DND-41 (cell line): ENCODE results near the gene PON3.

ENCODE experiments used
- ATAC-seq: fragments of 200-7000 bp; cut with Tn5 transposase; 3 replicates; pipeline ENCODE4 v1.9.1; 2021; ENCODE audit warnings: low read depth; ENCODE audit not compliant: insufficient read depth
- DNase-seq: peaks from one replicate; pipeline ENCODE4 v3.0.0-alpha.2; 2020
- H2AFZ ChIP-seq: 2 replicates; pipeline ENCODE4 v1.6.0; 2012; ENCODE audit warnings: low read depth, low read length
- H3K27ac ChIP-seq: 2 replicates; pipeline ENCODE4 v1.5.1; 2012; ENCODE audit warnings: low read length, inconsistent platforms
- H3K27me3 ChIP-seq: fragments of 200-600 bp; sonication (generic); 2 replicates; pipeline ENCODE4 v1.6.0; 2012; ENCODE audit warnings: low read length, mild to moderate bottlenecking, inconsistent platforms; ENCODE audit not compliant: insufficient read depth, poor library complexity
- H3K36me3 ChIP-seq: 2 replicates; pipeline ENCODE4 v1.5.1; 2012; ENCODE audit warnings: low read length, inconsistent platforms; ENCODE audit not compliant: insufficient read depth
- H3K4me1 ChIP-seq: 2 replicates; pipeline ENCODE4 v1.5.1; 2012; ENCODE audit warnings: mild to moderate bottlenecking, low read length; ENCODE audit not compliant: insufficient read depth
- H3K4me2 ChIP-seq: 2 replicates; pipeline ENCODE4 v1.6.0; 2012; ENCODE audit warnings: mild to moderate bottlenecking, moderate library complexity, low read length, inconsistent platforms; ENCODE audit not compliant: insufficient read depth
- H3K4me3 ChIP-seq, 2 experiments: fragments of 200-600 bp in 1 of 2; shearing (Covaris generic) in 1 of 2; 2 replicates each; pipeline ENCODE4 v1.5.1; 2012 to 2016; ENCODE audit warnings: inconsistent platforms in 2 of 2, low read length in 2 of 2, mild to moderate bottlenecking in 2 of 2, low read depth in 1 of 2, moderate library complexity in 1 of 2
- H3K79me2 ChIP-seq: 2 replicates; pipeline ENCODE4 v1.6.0; 2012; ENCODE audit warnings: low read length, inconsistent platforms; ENCODE audit not compliant: insufficient read depth
- H3K9ac ChIP-seq: 2 replicates; pipeline ENCODE4 v1.6.0; 2012; ENCODE audit warnings: low read depth, mild to moderate bottlenecking, inconsistent platforms, low read length, moderate library complexity
- H3K9me3 ChIP-seq: 2 replicates; pipeline ENCODE4 v1.5.1; 2012; ENCODE audit warnings: low read length, moderate library complexity, mild to moderate bottlenecking, inconsistent platforms; ENCODE audit not compliant: insufficient read depth, severe bottlenecking
- H4K20me1 ChIP-seq: 2 replicates; pipeline ENCODE4 v1.6.0; 2012; ENCODE audit warnings: low read length; ENCODE audit not compliant: insufficient read depth
- EZH2 ChIP-seq: IDR thresholded peaks from 3 replicates; pipeline ENCODE4 v1.6.1; 2012; ENCODE audit warnings: borderline replicate concordance, low read depth, mild to moderate bottlenecking, moderate library complexity, low read length, inconsistent platforms; ENCODE audit not compliant: severe bottlenecking
- TF ChIP-seq, protein P1 (sequence below): IDR thresholded peaks from 2 replicates; pipeline ENCODE4 v1.5.1; 2012; ENCODE audit warnings: borderline replicate concordance, low read length, moderate library complexity, mild to moderate bottlenecking; ENCODE audit not compliant: poor library complexity, severe bottlenecking; ENCODE audit errors: extremely low read depth

Gene PON3

DNA sequence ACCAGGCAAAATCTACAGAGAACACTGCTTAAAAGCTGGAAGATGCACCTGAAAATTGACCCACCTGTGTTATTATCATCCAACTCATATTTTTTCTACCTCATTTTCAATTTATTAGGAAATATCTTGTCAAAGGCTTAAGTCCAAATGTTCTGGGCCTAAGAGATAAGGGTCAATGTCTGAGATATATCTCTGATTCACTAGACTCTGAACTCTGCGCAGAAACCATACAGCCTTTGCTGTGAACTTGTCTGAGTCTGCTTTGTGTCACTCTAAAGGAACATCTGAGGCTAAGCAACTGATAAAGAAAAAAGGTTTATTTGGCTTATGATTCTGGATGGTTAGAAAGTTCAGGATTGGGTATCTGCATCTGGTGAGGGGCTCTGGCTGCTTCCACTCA lies 75.5 kb downstream of the PON3 start:
- no peaks in the 10 kb centered on the region for H3K4me1 ChIP-seq
- no peaks in the 10 kb centered on the region for H3K27me3 ChIP-seq
- TF ChIP-seq EZH2, result no peak
- TF ChIP-seq, protein P1, sequence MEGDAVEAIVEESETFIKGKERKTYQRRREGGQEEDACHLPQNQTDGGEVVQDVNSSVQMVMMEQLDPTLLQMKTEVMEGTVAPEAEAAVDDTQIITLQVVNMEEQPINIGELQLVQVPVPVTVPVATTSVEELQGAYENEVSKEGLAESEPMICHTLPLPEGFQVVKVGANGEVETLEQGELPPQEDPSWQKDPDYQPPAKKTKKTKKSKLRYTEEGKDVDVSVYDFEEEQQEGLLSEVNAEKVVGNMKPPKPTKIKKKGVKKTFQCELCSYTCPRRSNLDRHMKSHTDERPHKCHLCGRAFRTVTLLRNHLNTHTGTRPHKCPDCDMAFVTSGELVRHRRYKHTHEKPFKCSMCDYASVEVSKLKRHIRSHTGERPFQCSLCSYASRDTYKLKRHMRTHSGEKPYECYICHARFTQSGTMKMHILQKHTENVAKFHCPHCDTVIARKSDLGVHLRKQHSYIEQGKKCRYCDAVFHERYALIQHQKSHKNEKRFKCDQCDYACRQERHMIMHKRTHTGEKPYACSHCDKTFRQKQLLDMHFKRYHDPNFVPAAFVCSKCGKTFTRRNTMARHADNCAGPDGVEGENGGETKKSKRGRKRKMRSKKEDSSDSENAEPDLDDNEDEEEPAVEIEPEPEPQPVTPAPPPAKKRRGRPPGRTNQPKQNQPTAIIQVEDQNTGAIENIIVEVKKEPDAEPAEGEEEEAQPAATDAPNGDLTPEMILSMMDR, result no peak
- no peaks in the 10 kb centered on the region for H3K36me3 ChIP-seq
- DNase-seq (no peak), ATAC-seq (no peak)
- H3K9me3 ChIP-seq, result no peaks in the 10 kb centered on the region
- no peak overlapping the region for H3K9ac ChIP-seq
- H3K4me2 ChIP-seq, result no peak overlapping the region
- no peaks in the 10 kb centered on the region for H3K79me2 ChIP-seq
- no peak overlapping the region for H3K27ac ChIP-seq
- H4K20me1 ChIP-seq, result no peaks in the 10 kb centered on the region
- H2AFZ ChIP-seq, result no peak overlapping the region
- H3K4me3 ChIP-seq, result no peak overlapping the region

DNA sequence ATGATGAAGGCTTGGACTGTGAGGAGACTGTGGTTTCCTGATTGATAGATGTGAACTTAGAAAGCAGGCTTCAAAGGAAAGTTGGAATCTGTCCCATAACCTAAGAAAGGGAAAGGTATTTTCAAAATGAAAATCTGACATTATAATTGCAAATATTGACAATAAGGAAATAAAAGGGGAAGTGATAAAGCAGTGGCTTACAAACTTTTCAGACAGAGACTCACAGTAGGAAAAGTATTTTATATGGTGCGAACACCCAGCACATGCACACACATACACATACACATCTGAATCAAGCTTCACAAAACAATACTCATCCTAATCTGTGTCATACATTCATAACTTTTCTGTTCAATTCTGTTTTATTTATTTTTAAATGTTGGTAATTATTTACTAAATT lies 76.6 kb downstream of the PON3 start:
- Histone ChIP-seq H3K4me2 (no peak overlapping the region), H2AFZ (no peak overlapping the region), H3K36me3 (no peaks in the 10 kb centered on the region), H3K79me2 (no peaks in the 10 kb centered on the region), H3K27ac (no peak overlapping the region), H3K27me3 (no peaks in the 10 kb centered on the region), H3K4me3 (no peak overlapping the region), H3K4me1 (no peaks in the 10 kb centered on the region), H4K20me1 (no peaks in the 10 kb centered on the region), H3K9ac (no peak overlapping the region), H3K9me3 (no peaks in the 10 kb centered on the region)
- ATAC-seq (no peak), DNase-seq (no peak)
- TF ChIP-seq EZH2, result no peak
- TF ChIP-seq, protein P1, result no peak

DNA sequence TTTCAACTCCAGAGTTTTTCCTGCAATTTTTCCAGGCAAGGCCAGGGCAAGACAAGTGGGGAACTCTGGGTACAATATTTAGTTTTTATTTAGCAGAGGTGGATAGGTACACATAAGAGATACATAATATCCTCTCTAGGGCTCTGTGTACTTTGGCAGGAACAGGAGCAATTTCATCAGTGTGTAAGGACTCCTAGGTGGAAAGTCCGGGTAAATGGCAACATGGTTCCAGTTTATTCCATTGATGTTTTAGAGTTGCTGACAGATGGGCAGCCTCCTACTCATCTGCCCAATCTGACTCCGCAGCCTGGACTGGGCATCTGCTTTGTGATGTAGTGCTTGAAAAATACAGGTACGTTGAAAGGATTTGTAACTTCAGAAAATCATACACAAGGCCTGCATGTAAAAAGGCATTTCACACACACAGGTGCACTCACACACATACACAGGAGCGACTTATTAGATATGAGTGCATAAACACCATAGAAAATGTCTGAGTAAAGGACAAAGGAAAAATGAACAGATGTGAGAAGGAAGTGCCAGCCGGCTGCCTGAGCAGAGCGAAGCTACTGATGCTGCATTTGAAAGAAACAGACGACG lies 77.6 kb downstream of the PON3 start:
- TF ChIP-seq, protein P1, result no peak
- no peak for TF ChIP-seq EZH2
- Histone ChIP-seq H3K36me3 (no peaks in the 10 kb centered on the region), H4K20me1 (no peaks in the 10 kb centered on the region), H3K4me2 (no peak overlapping the region), H3K4me1 (no peaks in the 10 kb centered on the region), H3K4me3 (no peak overlapping the region), H3K79me2 (no peaks in the 10 kb centered on the region), H3K9me3 (no peaks in the 10 kb centered on the region), H2AFZ (no peak overlapping the region), H3K27ac (no peak overlapping the region), H3K27me3 (no peaks in the 10 kb centered on the region), H3K9ac (no peak overlapping the region)
- DNase-seq (no peak), ATAC-seq (no peak)
